H9 (cell line): ENCODE results near the gene MYO7B. TPM values are rescaled to one million over a fixed set of nuclear protein-coding genes. Genes with fewer than 3 reads are reported as not detected.

ENCODE experiments used
- DNase-seq: peaks from one replicate; pipeline ENCODE4 v3.0.0-alpha.2; 2017
- H2AFZ ChIP-seq: one replicate; pipeline ENCODE4 v1.6.1; 2013; ENCODE audit warnings: mild to moderate bottlenecking, low read length, control low read depth, moderate library complexity
- H2AK5ac ChIP-seq: 2 replicates; pipeline ENCODE4 v1.6.1; 2013; ENCODE audit warnings: low read length, control low read depth, mixed read lengths; ENCODE audit not compliant: insufficient read length
- H2BK120ac ChIP-seq: one replicate; pipeline ENCODE4 v1.6.1; 2013; ENCODE audit warnings: low read depth, mild to moderate bottlenecking, low read length, control low read depth, inconsistent platforms; ENCODE audit not compliant: poor library complexity, severe bottlenecking
- H2BK12ac ChIP-seq: 2 replicates; pipeline ENCODE4 v1.6.1; 2013; ENCODE audit warnings: low read length, control low read depth, mixed read lengths, low read depth; ENCODE audit not compliant: insufficient read length
- H2BK15ac ChIP-seq: 2 replicates; pipeline ENCODE4 v1.6.1; 2013; ENCODE audit warnings: low read depth, low read length, control low read depth
- H2BK20ac ChIP-seq: one replicate; pipeline ENCODE4 v1.6.1; 2013; ENCODE audit warnings: low read depth, mild to moderate bottlenecking, low read length, control low read depth, inconsistent platforms; ENCODE audit not compliant: poor library complexity, severe bottlenecking
- H2BK5ac ChIP-seq: 2 replicates; pipeline ENCODE4 v1.6.1; 2013; ENCODE audit warnings: low read length, control low read depth, mixed read lengths; ENCODE audit not compliant: insufficient read length
- H3K14ac ChIP-seq: 2 replicates; pipeline ENCODE4 v1.6.1; 2013; ENCODE audit warnings: low read length, control low read depth; ENCODE audit not compliant: insufficient read depth
- H3K18ac ChIP-seq: 2 replicates; pipeline ENCODE4 v1.6.1; 2013; ENCODE audit warnings: low read depth, mild to moderate bottlenecking, mixed read lengths, low read length, control low read depth; ENCODE audit not compliant: insufficient read length
- H3K23ac ChIP-seq: 2 replicates; pipeline ENCODE4 v1.6.1; 2013; ENCODE audit warnings: low read length, control low read depth, mixed read lengths, low read depth; ENCODE audit not compliant: insufficient read length
- H3K23me2 ChIP-seq: 2 replicates; pipeline ENCODE4 v1.6.1; 2013; ENCODE audit warnings: low read depth, mild to moderate bottlenecking, mixed read lengths, low read length, control low read depth; ENCODE audit not compliant: insufficient read length, poor library complexity, severe bottlenecking
- H3K27ac ChIP-seq: 2 replicates; pipeline ENCODE4 v1.5.1; 2013; ENCODE audit warnings: low read length, control low read depth, mixed read lengths, low read depth; ENCODE audit not compliant: insufficient read length
- H3K27me3 ChIP-seq: 2 replicates; pipeline ENCODE4 v1.6.1; 2013; ENCODE audit warnings: low read length, control low read depth, inconsistent platforms; ENCODE audit not compliant: insufficient read depth
- H3K4ac ChIP-seq: 2 replicates; pipeline ENCODE4 v1.6.1; 2013; ENCODE audit warnings: low read depth, mild to moderate bottlenecking, control low read depth, inconsistent platforms, low read length, moderate library complexity
- H3K4me1 ChIP-seq: 2 replicates; pipeline ENCODE4 v1.6.1; 2013; ENCODE audit warnings: low read length, control low read depth, inconsistent platforms; ENCODE audit not compliant: insufficient read depth
- H3K4me2 ChIP-seq: 2 replicates; pipeline ENCODE4 v1.6.1; 2013; ENCODE audit warnings: low read length, control low read depth, mixed read lengths; ENCODE audit not compliant: insufficient read length, insufficient read depth
- H3K56ac ChIP-seq: 2 replicates; pipeline ENCODE4 v1.6.1; 2013; ENCODE audit warnings: low read depth, mild to moderate bottlenecking, mixed read lengths, low read length, control low read depth; ENCODE audit not compliant: insufficient read length
- H3K79me1 ChIP-seq: 2 replicates; pipeline ENCODE4 v1.6.1; 2013; ENCODE audit warnings: low read depth, mild to moderate bottlenecking, moderate library complexity, low read length, control low read depth, inconsistent platforms; ENCODE audit not compliant: insufficient read depth, poor library complexity, severe bottlenecking
- H3K79me2 ChIP-seq: 2 replicates; pipeline ENCODE4 v1.6.1; 2013; ENCODE audit warnings: low read length, control low read depth, inconsistent platforms; ENCODE audit not compliant: insufficient read depth
- H3K9ac ChIP-seq: 2 replicates; pipeline ENCODE4 v1.6.1; 2013; ENCODE audit warnings: low read length, control low read depth, mixed read lengths; ENCODE audit not compliant: insufficient read length; ENCODE audit errors: extremely low read depth
- H3K9me3 ChIP-seq: one replicate; pipeline ENCODE4 v1.6.1; 2013; ENCODE audit warnings: low read depth, low read length, inconsistent platforms; ENCODE audit not compliant: control insufficient read depth
- H3T11ph ChIP-seq: one replicate; pipeline ENCODE4 v1.6.1; 2013; ENCODE audit warnings: mild to moderate bottlenecking, low read length, control low read depth, inconsistent platforms
- H4K20me1 ChIP-seq: one replicate; pipeline ENCODE4 v1.6.1; 2013; ENCODE audit not compliant: control insufficient read depth, insufficient read length, insufficient read depth
- H4K5ac ChIP-seq: 2 replicates; pipeline ENCODE4 v1.6.1; 2013; ENCODE audit warnings: low read depth, mild to moderate bottlenecking, mixed read lengths, low read length, control low read depth; ENCODE audit not compliant: insufficient read length
- H4K8ac ChIP-seq: replicated peaks from 2 replicates; pipeline ENCODE4 v1.6.1; 2013; ENCODE audit warnings: low read length, control low read depth, mixed read lengths, low read depth; ENCODE audit not compliant: insufficient read length
- H4K91ac ChIP-seq: 2 replicates; pipeline ENCODE4 v1.6.1; 2013; ENCODE audit warnings: low read depth, mild to moderate bottlenecking, moderate library complexity, mixed read lengths, low read length, control low read depth; ENCODE audit not compliant: insufficient read length
- H3K27ac Mint-ChIP-seq, 3 experiments: 2 replicates in 2 of 3; 3 replicates in 1 of 3; pipeline ENCODE4 v1.8.0; 2020 to 2021; ENCODE audit warnings: mixed read lengths in 3 of 3, mild to moderate bottlenecking in 1 of 3, moderate library complexity in 1 of 3
- H3K27me3 Mint-ChIP-seq: 2 replicates; pipeline ENCODE4 v1.8.0; 2021; ENCODE audit warnings: low read depth, mild to moderate bottlenecking, moderate library complexity, mixed read lengths
- H3K36me3 Mint-ChIP-seq, 3 experiments: 2 replicates in 2 of 3; 3 replicates in 1 of 3; pipeline ENCODE4 v1.8.0; 2020 to 2021; ENCODE audit warnings: low read depth in 3 of 3, mixed read lengths in 3 of 3; ENCODE audit not compliant: insufficient read depth in 1 of 3
- H3K4me1 Mint-ChIP-seq, 2 experiments: 2 replicates each; pipeline ENCODE4 v1.8.0; 2020; ENCODE audit warnings: mixed read lengths in 2 of 2
- H3K4me3 Mint-ChIP-seq, 2 experiments: 2 replicates in 1 of 2; 3 replicates in 1 of 2; pipeline ENCODE4 v1.8.0; 2020 to 2021; ENCODE audit warnings: mild to moderate bottlenecking in 2 of 2, mixed read lengths in 2 of 2, moderate library complexity in 1 of 2
- H3K9me3 Mint-ChIP-seq, 2 experiments: 2 replicates in 1 of 2; 3 replicates in 1 of 2; pipeline ENCODE4 v1.8.0; 2020; ENCODE audit warnings: mild to moderate bottlenecking in 2 of 2, mixed read lengths in 2 of 2, moderate library complexity in 1 of 2
- WGBS: extraction: QIAGEN DNeasy Blood & Tissue Kit; methylation state at CpG from one replicate; pipeline ENCODE4 v1.1.7; 2013; ENCODE audit warnings: missing lambda C conversion rate, low lambda C conversion rate, mixed read lengths; ENCODE audit not compliant: insufficient read length; ENCODE audit errors: extremely low coverage; 5-methylcytosine and 5-hydroxymethylcytosine counted together
- total RNA-seq: library from RNA; stranded (reverse); gene quantifications from 2 replicates; pipeline ENCODE4 v1.2.1, GENCODE V29; 2021
- TF ChIP-seq, protein P1 (sequence below): fragments of 200-600 bp; sonication (generic); conservative IDR thresholded peaks from 3 replicates; pipeline ENCODE4 v1.8.0; 2021; ENCODE audit warnings: antibody characterized with exemption, mild to moderate bottlenecking

MYO7B gene
- total RNA-seq, 1 experiment from 2014 or later = not detected

DNA sequence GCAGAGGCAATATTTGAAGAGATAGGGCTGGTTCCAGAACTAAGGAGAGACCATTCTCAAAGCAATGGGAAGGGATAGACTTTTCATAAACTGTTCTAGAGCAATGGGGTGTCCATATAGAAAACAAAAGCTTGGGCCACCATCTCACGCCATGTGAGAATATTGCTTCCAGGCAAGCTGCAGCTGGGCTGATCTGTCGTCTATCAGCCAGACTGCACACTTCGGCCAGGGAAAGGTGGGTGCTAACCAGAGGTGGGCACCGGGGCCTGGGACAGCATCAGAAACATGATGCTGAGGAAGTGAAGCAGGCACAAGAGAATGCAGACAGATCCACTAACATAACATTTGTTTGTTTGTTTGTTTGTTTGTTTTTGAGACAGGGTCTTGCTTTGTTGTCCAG, 43.7 kb downstream of the MYO7B start:
- H3T11ph ChIP-seq = no peak overlapping the region
- no CpG with 5 or more reads among the region's 4 CpGs for WGBS
- DNase-seq = no peak
- no peak overlapping the region for H4K5ac ChIP-seq
- no peaks in the 10 kb centered on the region for H4K20me1 ChIP-seq
- H2BK12ac ChIP-seq = no peak overlapping the region
- no peaks in the 10 kb centered on the region for H3K79me1 ChIP-seq
- no peaks in the 10 kb centered on the region for H3K9me3 ChIP-seq
- Mint-ChIP-seq H3K36me3 (no peaks in the 10 kb centered on the region; a peak in 1 of 7 replicates), H3K4me3 (no peak overlapping the region), H3K9me3 (no peaks in the 10 kb centered on the region), H3K27me3 (peaks cover 4% of the 10 kb centered on the region), H3K27ac (no peak overlapping the region), H3K4me1 (peaks cover 8 to 11% of the 10 kb centered on the region in 2 experiments)
- H2BK15ac ChIP-seq = no peak overlapping the region
- H3K18ac ChIP-seq = no peak overlapping the region
- H4K91ac ChIP-seq = no peak overlapping the region
- no peak overlapping the region for H2AK5ac ChIP-seq
- H2BK5ac ChIP-seq = no peak overlapping the region
- H3K14ac ChIP-seq = no peak overlapping the region
- no peak overlapping the region for H3K23ac ChIP-seq
- H3K27me3 ChIP-seq = no peaks in the 10 kb centered on the region
- H4K8ac ChIP-seq = no peak overlapping the region
- H3K27ac ChIP-seq = no peak overlapping the region
- no peaks in the 10 kb centered on the region for H3K79me2 ChIP-seq
- no peak overlapping the region for H2BK120ac ChIP-seq
- H2BK20ac ChIP-seq = no peak overlapping the region
- no peak overlapping the region for H3K4ac ChIP-seq
- H3K9ac ChIP-seq = no peak overlapping the region
- no peaks in the 10 kb centered on the region for H3K23me2 ChIP-seq
- no peaks in the 10 kb centered on the region for H3K4me1 ChIP-seq
- TF ChIP-seq, protein P1, sequence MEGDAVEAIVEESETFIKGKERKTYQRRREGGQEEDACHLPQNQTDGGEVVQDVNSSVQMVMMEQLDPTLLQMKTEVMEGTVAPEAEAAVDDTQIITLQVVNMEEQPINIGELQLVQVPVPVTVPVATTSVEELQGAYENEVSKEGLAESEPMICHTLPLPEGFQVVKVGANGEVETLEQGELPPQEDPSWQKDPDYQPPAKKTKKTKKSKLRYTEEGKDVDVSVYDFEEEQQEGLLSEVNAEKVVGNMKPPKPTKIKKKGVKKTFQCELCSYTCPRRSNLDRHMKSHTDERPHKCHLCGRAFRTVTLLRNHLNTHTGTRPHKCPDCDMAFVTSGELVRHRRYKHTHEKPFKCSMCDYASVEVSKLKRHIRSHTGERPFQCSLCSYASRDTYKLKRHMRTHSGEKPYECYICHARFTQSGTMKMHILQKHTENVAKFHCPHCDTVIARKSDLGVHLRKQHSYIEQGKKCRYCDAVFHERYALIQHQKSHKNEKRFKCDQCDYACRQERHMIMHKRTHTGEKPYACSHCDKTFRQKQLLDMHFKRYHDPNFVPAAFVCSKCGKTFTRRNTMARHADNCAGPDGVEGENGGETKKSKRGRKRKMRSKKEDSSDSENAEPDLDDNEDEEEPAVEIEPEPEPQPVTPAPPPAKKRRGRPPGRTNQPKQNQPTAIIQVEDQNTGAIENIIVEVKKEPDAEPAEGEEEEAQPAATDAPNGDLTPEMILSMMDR = no peak
- H2AFZ ChIP-seq = no peak overlapping the region
- no peak overlapping the region for H3K56ac ChIP-seq
- H3K4me2 ChIP-seq = no peak overlapping the region
